Measurements from ENCODE around the gene CLDN11.

CLDN11 gene

DNA sequence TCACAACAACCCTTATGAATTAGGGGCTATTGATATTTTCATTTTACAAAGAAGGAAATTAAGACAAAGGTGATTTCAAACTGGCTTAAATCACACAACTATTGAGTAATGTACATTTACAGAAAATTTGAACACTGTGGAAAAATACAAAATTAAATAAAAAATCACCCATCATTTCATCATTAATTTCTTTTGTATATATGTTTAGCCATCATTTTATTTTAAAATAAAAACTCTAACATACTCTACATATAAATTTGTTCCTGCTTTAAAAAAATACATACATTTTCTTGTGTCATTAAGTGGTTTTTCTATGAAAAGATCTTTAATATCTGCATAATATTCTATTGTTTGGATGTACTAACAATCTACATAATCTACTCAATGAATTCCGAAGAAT, 20.2 kb downstream of the CLDN11 start:
- TF ChIP-seq GATA3 (IDR thresholded peaks at IDR 0.05; ENCODE audit: low read depth, low read length) (no peak), GATA2 (IDR thresholded peaks at IDR 0.05; ENCODE audit: low read depth, low read length) (no peak)

DNA sequence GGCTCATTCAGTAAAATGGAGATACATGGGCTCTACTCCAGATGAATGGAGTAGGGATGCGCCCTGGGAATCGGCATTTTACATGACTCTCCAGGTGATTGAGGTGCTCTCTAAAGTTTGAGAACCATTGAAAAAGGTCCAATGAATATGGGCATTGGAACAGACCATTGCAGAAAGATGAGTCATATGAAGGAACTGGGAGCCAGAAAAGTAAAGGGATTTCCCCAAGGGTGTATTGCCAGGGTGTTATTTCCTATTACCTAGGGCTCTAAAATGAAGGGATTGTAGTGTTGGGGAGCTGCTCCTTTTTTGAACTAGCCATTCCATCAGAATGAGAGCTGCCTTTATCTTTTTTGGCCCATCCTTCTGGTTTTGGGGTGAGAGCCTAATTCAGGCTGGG, 21.7 kb downstream of the CLDN11 start:
- no peak for TF ChIP-seq GATA2 (IDR thresholded peaks at IDR 0.05; ENCODE audit: low read depth, low read length)
- TF ChIP-seq GATA3 (IDR thresholded peaks at IDR 0.05; ENCODE audit: low read depth, low read length), result no peak

DNA sequence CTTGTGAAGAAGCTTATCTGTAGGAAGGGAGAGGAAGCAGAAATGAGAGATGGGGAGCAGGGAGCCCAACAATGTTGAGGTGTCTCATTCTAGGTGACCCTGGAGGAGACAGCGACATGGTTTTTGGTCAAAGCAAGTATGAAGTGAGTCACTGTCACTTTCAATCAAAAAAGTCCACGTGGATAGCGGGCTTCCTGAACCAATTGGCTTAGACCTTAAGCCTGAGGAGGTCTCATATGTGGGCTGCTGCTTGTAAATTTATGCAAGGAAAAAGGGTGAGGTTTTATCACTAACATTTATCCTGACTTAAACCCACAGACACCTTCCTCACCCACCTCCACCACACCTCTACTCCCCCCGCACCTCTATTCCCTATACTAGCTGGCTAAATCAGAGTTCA, 22.7 kb downstream of the CLDN11 start:
- TF ChIP-seq GATA2 (IDR thresholded peaks at IDR 0.05; ENCODE audit: low read depth, low read length) (no peak), GATA3 (IDR thresholded peaks at IDR 0.05; ENCODE audit: low read depth, low read length) (no peak)

DNA sequence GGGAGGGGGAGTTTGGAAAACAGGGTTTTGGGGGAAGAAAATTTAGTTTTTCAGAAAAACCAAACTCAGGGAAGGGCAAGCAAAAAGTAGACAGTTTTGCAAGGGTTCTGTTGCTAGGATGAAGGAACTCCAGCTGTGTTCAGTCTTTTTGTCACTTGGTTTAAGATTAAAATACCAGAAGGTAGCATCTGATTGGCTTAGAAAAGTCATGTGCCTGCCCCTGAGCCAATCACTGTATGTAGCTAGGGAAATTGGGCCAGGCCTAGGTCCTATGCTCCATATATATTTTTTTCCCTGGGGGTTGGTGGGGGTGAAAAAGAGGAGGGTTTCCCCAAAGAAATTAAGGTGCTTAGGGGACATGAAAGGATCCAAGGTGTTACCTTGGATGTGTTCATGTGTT, 24.3 kb downstream of the CLDN11 start:
- TF ChIP-seq GATA2 (IDR thresholded peaks at IDR 0.05; ENCODE audit: low read depth, low read length) (no peak), GATA3 (IDR thresholded peaks at IDR 0.05; ENCODE audit: low read depth, low read length) (no peak)

DNA sequence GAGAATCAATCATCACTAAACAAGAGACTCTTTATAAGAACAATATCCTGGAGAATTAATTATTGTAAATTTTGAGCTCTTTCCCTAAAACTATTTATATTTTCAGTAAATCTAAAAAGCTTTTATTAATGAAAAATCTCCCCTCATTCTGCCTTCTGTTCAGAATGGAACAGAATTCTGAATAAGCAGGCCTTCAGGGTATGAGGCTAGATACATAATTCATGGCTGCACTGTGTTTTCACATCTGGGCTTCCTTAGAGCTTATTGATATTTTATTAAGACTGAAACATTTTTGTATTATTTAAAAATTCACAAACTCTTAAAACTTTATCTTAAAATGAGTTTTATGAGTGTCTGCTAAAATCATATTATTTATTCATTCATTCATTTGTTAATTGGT, 24.8 kb downstream of the CLDN11 start:
- TF ChIP-seq GATA3 (IDR thresholded peaks at IDR 0.05; ENCODE audit: low read depth, low read length) (no peak), GATA2 (IDR thresholded peaks at IDR 0.05; ENCODE audit: low read depth, low read length) (no peak)

DNA sequence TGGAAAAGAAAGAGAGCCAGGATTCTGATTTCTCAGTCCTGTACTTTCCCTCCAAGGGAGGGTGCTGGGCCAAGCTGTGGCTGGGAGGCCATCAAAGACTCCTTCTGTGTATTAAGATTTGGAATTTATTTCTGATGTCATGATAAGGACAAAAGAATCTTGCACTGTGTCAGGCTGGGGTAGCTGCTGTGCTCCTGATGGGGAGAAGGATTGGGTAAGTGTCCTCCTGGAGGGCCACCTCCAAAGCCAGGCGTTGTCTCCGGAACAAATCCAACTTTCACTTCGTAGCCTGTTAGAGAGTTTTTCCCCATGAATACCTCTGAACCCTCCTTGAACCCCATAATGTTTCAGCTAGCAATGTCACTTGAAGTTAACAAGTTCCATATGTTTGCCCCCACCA, 29.9 kb downstream of the CLDN11 start:
- no peak for TF ChIP-seq GATA2 (IDR thresholded peaks at IDR 0.05; ENCODE audit: low read depth, low read length)
- TF ChIP-seq GATA3 (IDR thresholded peaks at IDR 0.05; ENCODE audit: low read depth, low read length), result no peak

DNA sequence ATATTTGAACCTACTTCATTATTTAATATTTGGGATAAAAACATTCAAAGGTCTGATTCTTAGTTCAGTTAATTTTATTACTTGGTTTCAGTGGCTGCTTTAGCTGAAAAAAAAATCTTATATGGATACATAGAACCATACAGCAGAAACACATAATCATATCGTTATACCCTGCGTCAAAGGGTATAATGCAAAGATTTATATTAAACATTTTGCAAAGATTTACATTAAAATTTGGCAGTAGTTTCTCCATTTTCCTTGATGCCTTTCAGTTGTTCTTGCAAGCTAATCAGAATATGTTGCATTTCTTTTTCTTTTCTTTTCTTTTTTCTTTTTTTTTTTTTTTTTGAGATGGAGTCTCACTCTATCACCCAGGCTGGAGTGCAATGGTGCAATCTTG, 31.4 kb downstream of the CLDN11 start:
- TF ChIP-seq GATA3 (IDR thresholded peaks at IDR 0.05; ENCODE audit: low read depth, low read length) (no peak), GATA2 (IDR thresholded peaks at IDR 0.05; ENCODE audit: low read depth, low read length) (no peak)

DNA sequence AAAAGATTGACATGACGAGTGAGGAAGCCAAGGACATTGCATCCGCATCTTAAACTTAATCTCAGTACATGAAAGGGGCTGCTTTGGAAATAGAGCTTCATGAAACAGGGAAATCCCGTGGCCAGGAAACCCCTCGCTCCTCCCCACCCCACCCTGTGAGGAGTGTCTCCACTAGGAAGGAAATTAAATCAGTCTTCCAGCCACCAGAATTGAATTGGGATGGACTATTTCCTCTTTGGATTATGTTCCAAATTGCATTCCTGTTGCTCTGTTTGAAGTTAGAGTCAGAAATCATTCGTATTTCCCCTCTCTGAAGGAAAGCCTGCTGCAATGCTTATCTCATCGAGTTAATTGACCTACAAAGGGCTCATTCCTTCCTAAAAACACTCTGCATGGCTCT, 35.8 kb downstream of the CLDN11 start:
- no peak for TF ChIP-seq GATA2 (IDR thresholded peaks at IDR 0.05; ENCODE audit: low read depth, low read length)

DNA sequence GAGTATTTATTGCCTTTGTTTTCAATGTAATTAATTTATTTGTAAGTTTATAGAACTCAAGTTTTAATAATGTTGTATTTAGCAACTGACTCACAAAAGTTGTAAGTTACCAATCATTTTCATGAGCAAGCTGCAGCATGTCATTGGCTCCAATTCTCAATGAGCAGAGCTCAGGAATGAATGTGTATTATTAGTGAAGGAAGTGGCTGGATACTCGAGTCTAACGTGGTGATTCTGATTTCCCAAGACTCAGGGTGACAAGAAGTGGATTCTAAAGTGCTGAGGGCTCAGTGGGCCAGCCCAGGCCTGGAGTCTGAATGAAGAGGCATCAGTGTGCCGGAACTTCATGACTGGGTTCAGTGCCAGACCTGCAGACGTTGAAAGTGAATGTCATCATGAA, 39.6 kb downstream of the CLDN11 start:
- TF ChIP-seq GATA3 (IDR thresholded peaks at IDR 0.05; ENCODE audit: low read depth, low read length) (no peak), GATA2 (IDR thresholded peaks at IDR 0.05; ENCODE audit: low read depth, low read length) (no peak)

DNA sequence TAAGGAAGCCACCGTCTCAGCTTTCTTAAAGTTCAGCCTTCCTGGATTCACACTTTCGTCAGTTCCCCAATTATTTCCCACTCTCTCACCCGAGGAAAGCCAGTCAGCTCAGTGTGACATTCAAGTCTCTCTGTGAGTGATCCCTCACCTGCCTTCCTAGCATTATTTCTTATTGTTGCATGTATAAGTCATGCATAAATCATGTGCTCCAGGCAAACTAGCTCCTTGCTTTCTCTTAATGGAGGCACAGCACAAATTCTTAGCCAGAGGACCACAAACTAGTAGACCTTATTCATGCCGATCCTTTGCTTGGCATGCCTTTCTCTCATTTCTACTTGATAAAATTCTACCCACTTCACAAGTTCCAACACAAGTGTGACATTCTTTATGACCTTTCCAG, 44.3 kb downstream of the CLDN11 start:
- TF ChIP-seq GATA2 (IDR thresholded peaks at IDR 0.05; ENCODE audit: low read depth, low read length), result no peak
- no peak for TF ChIP-seq GATA3 (IDR thresholded peaks at IDR 0.05; ENCODE audit: low read depth, low read length)

DNA sequence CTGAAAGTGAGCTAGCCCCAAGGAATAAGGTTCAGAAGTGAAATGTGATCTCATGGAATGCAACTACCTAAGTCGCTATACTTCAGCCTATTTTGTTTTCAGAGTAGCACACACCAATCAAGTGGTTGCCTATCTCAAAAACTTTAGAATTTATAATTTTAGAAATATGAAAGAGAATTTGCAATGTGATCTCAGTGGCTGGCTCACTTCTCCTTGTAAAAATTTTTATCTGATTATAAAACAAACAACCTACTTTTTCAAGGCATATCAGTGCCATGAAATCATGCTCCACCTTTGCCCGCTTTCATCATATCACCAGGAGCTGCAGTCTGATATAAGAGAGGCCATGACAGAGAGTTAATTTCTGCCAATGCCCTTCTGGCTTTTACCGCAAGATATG, 47.3 kb downstream of the CLDN11 start:
- TF ChIP-seq GATA3 (IDR thresholded peaks at IDR 0.05; ENCODE audit: low read depth, low read length), result no peak
- no peak for TF ChIP-seq GATA2 (IDR thresholded peaks at IDR 0.05; ENCODE audit: low read depth, low read length)

DNA sequence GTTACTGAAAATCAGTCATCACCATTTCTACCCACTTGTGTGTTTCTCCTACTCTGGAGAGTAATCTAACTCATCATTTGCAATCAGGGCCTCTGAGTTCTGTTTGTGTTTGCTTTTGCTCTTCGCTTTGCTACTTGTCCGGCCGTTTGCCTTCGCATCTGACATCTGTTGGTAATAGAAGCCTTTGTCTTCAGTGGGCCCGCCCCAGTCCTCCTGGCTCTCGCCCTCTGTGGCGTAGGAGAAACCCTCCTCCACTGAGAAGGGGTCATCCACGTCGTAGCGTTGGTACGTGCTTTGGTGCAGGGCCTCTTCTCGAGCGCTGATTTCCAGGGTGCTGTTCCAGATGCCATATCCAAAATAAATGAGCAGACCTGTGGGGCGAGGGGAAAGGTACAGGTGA, 48.3 kb downstream of the CLDN11 start:
- TF ChIP-seq GATA2 (IDR thresholded peaks at IDR 0.05; ENCODE audit: low read depth, low read length) (no peak), GATA3 (IDR thresholded peaks at IDR 0.05; ENCODE audit: low read depth, low read length) (no peak)

DNA sequence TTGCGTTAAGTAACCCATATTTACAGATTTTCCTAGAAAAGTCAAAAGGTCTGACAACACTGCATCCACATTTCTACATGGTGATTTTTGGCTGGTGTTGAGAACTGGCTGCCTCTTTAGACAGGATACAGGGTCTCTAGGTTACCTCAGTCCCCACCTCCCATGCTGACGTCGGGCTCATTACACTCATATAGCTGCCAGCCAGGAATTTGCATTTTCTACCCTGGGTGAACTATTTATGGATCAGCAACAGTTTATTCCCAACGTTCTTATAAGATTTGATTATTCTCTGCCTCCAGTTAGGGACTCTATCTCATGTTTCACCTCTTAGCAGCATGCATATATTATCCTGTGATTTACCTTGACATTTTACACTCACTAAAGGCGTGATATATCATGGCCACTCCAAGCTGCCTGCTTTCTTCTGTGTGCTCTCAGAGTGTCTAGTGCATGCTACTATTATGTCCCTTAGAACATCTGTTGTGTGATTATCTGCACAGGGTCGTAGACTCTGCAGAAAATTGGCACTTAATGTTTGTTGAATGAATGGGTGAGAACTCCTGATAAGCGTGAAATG, 49.0 kb downstream of the CLDN11 start:
- TF ChIP-seq GATA3 (IDR thresholded peaks at IDR 0.05; ENCODE audit: low read depth, low read length), result no peak
- TF ChIP-seq GATA2 (IDR thresholded peaks at IDR 0.05; ENCODE audit: low read depth, low read length), result no peak

DNA sequence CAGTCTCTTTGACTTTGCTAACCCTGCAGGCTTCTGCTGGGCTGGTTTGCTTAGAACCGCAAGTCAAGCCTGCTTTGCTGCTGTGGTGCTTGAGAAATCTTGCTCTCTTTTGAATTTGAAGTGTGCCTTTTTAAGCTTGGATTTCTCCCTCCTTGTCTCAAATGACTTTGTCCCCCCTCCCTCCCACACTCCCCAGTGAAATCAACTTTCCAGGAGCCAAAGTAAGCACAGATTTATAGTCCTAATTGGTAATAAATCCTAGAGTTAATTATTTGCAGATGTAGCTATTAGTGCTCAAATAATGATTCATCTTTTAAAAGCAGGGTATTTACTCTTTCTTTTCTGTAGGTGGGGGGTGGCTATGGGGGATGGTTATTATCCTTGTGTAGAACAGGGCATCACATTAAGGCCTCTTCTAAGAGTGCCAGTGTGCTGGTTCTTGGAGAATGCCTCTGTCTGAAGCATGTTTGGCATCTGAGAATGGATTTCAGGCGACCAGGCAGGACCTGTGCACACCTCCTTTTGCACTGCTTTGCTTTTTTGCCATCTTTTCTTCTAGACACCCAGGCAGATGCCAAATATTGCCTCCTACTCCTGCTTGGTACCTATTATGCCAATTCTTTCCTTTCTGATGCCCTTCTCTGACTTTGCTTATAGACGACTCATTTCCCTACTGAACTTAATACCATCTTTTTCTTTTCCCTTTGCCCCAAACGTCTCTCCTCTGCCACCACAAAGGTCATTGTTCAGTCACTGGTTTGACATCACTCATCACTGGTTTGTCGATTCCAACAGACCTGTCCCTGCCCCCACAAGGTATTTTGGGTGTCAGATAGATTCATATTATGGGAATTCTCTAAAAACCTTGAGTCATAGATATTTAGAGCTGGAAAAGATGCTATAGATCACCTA, 50.7 kb downstream of the CLDN11 start:
- TF ChIP-seq GATA3 (IDR thresholded peaks at IDR 0.05; ENCODE audit: low read depth, low read length), result no peak
- TF ChIP-seq GATA2 (IDR thresholded peaks at IDR 0.05; ENCODE audit: low read depth, low read length), result no peak
